HG03097 (cell line): Measurements from ENCODE around the gene CDH24.

Experiments used
- ATAC-seq: cut with Tn5 transposase; IDR thresholded peaks from one replicate; pipeline ENCODE4 v1.9.1; 2021; ENCODE audit not compliant: unreplicated experiment, low FRiP score

Gene CDH24

DNA sequence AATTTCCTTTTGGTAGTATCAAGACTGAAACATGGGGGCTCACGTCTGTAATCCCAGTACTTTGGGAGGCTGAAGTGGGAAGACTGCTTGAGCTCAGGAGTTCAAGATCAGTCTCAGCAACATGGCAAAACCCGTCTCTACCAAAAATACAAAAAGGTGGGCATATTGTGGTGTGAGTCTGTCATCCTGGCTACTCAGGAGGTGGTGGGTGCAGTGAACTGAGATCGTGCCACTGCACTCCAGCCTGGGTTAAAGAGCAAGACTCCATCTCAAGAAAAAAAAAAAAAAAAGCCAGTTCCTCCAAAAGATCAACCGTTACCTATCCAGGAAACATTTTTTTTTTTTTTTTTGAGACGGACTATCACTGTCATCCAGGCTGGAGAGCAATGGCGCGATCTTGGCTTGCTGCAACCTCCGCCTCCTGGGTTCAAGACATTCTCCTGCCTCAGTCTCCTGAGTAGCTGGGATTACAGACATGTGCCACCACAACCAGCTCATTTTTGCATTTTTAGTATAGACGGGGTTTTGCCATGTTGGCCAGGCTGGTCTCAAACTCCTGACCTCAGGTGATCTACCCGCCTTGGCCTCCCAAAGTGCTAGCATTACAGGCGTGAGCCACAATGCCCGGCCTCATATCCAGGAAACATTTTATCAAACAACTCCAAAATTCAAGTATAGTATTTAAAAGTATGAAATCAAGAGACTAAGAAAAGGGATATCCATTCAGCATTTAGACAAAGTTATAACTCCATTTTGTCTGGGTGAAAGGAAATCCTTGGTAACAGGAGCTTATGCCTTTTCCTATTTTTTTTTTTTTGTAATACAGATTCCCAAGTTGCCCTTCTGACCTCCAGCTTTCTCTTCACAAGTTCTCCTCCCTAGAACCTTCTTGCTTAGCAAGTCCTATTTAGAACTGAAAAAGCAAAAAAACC, 34.2 kb upstream of the CDH24 start:
- no peak for ATAC-seq

DNA sequence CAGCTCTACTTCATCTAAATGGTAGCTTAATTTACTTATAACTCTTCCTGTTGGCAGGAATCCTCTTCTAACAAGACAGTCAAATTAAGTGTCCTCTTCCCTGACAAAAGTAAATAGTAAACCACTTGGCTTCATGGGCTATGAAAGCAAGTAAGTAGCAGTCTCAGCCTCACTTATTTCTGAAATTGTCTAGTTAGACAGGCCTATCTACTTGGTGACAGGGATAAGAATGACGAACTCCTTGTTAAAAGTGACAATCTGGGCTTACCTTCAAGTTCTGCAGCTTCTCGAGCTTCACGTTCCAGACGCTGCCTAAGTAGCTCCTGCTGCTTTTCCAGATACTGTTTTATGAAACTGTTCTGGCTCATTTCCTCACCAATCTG, 32.9 kb upstream of the CDH24 start:
- ATAC-seq, result no peak

DNA sequence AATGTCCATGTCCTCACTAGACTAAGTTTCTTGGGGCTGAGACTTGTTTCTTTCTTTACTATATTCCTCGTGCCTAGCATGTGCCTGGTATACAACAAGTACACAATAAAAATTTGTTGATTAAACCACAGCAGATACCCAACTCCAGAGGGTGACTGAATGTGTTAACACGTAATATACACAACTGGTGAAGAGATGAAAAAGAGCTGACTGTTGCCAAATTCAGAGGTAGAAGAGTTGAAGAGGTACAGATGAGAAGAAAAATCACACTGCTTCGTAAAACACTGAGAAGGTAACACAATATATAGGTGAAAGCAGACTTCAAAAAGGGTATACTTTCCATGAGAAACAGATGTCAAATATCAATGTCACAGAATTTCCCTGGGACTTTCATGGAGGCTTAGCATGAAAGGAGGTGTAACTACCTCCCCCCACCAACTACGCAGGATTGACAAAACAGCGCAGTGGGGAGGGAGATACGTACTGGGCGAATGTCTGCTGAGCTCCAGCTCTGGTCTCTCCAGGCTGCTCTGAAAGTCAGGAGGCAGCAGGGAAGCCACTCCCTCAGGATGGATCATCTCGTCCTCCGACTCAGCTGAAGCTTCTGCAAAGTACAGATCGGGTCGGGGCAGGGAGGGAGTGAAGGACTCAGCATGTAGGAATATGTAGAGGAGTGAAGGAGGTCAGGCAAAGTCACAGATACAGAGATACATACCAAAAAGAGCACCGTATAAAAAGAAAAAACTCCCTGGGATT, 32.4 kb upstream of the CDH24 start:
- ATAC-seq, result no peak

DNA sequence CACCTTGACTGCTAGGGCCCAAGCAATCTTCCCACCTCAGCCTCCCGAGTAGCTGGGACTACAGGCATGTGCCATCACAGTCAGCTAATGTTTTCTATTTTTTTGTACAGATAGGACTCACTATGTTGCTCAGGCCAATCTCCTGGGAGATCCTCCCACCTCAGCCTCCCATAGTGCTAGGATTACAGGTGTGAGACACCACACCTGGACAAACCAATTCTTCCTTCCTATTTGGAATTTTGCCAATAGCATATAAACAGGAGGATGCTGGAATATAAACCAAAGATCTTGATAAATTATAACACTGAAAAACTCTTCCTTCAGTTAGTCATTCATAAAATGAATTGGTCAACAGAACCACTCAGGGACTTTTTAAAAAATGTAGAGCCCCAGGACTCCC, 29.2 kb upstream of the CDH24 start:
- no peak for ATAC-seq

DNA sequence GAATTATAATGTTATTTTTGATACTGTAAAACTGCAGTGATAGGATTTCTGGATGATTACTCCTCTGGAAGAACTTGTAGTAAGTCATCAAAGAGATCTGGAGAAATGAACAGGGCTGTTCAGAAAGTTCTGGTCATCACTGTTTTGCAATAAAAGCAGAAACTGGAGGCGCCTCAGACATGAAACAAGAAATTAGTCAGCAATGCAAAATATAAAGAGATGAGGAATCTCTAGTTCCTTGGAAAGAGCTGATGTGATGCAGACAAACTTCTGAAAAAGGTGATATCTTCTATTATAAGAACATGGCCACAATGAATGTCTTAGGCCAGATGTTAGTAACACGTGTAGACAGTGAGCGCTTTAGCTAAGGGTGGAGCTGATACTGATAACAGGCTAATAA, 28.1 kb upstream of the CDH24 start:
- no peak for ATAC-seq

GRCh38 chr14:23080474-23080873, 23.2 kb upstream of the CDH24 start:
- ATAC-seq, result no peak

GRCh38 chr14:23079716-23080115, 22.4 kb upstream of the CDH24 start:
- no peak for ATAC-seq

DNA sequence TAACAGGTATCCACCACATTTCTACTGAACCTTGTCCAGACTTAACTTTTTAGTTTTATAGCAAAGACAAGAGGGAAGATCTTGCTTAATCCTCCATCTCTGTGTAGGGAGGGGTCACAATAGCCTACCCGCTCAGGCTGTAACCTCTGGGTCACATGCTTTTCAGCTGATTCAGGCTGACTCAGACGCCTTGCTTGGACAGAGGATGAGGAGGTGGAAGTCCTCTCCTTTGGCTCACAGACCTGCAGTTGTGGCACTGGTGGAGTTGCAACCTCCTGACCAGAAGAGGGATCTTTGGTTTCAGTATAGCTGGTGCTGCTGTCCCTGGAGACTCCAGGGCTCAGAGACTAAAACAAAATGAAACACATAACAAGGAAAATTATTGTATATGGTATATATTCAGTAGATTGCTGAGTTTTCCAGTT, 21.4 kb upstream of the CDH24 start:
- ATAC-seq, result no peak

- no peak for ATAC-seq
Observed at GRCh38 chr14:23077962-23078361, 20.6 kb upstream of the CDH24 start.

- no peak for ATAC-seq
Observed at GRCh38 chr14:23076785-23077408, 19.6 kb upstream of the CDH24 start.

GRCh38 chr14:23074906-23075305, 17.6 kb upstream of the CDH24 start:
- no peak for ATAC-seq

- ATAC-seq, result no peak
Observed at GRCh38 chr14:23071921-23072539, 14.7 kb upstream of the CDH24 start.

- ATAC-seq, result peak; percentile 66
Observed at GRCh38 chr14:23071244-23071920, 14.1 kb upstream of the CDH24 start.

DNA sequence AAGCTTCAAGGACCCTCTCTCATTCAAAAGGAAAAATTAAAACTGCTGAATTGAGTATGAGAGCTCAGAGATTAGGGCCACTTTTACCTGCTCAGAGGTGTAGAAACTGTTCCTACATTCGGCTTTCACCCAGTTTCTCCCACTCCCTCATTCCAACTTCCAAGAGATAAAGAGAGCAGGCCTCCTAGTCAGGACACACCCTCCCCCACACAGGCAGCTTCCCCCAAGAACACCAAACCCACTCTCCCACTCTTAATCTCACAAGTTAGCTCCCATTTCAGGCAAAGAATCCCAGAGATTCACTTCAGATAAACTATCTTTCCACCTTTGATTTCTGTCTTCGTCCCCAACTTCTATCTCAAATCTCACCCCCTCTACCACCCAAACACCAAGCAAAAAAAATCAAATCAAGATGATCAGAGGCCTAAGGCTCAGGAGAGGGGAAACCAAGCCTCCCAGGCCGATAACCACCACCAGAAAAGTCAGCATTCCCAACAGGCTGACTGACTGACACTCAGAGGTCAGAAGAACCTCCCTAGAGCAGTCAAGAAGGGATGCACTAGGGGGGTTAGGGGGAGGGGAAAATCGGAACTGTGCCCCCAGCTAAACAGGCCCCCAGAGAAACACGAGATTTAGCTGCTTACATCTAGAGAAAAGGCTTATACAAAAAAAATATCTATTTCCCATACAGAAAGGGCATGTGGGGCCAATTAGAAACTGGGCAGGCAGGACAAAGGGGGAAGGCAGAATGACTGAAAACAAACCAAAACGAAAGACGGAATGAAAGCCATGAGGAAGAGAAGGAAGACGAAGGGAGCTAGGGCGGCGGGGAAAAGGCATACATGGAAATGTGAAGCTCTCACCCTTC, 13.2 kb upstream of the CDH24 start:
- ATAC-seq, result no peak

DNA sequence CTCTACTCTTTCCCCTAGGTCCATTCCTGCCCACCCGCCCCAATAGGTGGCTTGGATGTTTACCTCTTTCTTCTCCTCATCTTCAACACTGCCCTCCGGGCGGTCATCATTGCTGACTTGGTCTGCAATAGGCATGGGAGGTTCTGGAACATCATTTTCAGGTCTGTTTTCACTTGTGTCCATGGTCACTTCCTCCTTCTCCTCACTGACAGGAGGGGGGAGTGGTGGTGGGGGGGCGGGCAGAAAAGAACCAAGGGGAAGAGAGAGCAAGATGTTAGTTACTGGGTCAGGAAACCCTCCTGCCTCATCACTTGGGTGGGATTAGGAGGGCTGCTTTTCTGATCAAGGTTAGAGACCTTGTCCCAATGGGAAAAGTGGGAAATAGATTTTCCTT, 12.1 kb upstream of the CDH24 start:
- ATAC-seq, result no peak

DNA sequence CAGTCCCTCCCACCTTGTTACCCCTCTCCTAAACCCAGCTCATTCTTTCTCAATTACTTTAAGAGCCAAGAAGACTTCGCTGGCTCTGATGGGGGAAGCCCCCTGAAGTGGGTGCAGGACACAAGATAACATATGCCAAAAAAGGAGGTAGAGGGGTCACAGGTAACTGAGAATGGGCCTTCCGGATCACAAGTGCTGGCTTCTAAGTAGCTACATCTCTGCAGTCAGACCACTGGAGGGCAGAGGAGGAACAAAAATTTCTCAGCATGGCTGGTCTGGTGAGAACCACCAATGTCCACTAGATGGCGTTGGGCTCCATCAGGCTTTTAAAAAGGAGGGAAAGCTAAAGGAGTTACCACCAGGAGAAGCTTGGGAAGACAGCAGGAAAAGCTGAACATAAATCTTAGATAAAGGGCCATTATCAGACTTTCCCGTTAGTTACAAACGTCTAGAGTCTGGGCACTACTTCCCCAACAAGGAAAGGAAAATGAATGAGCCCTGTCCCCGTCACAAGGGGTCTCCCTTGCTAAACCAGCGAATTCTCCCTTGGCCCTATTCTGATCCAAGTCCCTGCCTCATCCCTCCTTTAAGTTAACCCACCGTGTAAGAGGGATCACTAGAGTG, 11.6 kb upstream of the CDH24 start:
- ATAC-seq, result peak; percentile 68

DNA sequence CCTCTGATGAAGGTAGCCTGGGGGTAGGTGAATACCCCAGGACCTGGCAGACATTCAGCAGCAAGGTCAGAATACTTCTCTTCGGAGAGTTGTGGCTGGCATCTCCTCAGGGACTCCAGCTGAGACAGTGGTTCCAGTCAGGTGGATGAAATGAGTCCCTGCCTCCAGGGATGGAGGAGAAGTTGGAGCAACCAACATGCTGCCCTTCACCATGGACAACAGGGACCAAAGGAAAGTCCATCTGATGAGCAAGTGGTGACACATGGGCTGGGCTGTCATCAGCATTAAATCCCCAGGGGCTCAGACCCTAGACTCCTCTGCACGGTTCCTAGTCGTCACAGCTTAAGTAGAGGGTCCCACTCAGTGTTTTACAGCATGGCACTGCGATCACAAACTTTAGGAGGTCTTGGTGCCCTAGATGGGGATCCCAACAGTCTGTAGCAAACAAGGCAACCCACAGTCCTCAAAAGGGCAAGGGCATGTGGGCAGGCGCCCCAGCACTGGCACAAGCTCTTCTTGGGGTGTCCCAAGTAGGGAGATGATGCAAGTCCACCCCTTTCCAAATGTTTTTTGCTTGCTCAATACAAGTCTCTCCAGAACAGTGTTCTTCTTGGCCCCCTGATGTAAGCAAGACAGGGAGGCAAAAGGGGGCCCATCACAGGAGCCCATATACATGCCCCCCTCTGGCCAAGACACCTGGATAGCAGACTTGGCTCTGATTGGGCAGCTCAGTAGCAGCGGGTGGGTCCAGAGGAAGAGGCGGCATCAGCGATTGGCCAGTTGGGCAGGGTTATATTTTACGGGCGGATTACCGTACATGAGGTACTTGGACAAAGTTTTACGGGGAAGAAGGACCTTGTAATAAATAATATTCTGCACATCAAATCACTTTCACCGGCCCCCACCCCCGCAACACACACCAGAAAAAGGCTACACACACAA, 10.8 kb upstream of the CDH24 start:
- ATAC-seq, result no peak
